Activated T-cell treated with anti-CD3 and anti-CD28 coated beads, Interleukin-2, amount 50 U/mL, for 24 hours (primary cell): ENCODE data around the gene REXO1.

Experiments used
- DNase-seq: peaks from one replicate; pipeline ENCODE4 v3.0.0-alpha.2; 2020
- H3K27ac Mint-ChIP-seq: 2 replicates; pipeline ENCODE4 v1.8.0; 2020; ENCODE audit warnings: mild to moderate bottlenecking, mixed read lengths
- H3K27me3 Mint-ChIP-seq: 2 replicates; pipeline ENCODE4 v1.8.0; 2020; ENCODE audit warnings: mixed read lengths
- H3K36me3 Mint-ChIP-seq: 2 replicates; pipeline ENCODE4 v1.8.0; 2020; ENCODE audit warnings: low read depth, mixed read lengths
- H3K4me1 Mint-ChIP-seq: 2 replicates; pipeline ENCODE4 v1.8.0; 2020; ENCODE audit warnings: low read depth, mixed read lengths
- H3K4me3 Mint-ChIP-seq: 2 replicates; pipeline ENCODE4 v1.8.0; 2020; ENCODE audit warnings: mild to moderate bottlenecking, moderate library complexity, mixed read lengths
- H3K9me3 Mint-ChIP-seq: 2 replicates; pipeline ENCODE4 v1.8.0; 2020; ENCODE audit warnings: mixed read lengths

Gene REXO1

DNA sequence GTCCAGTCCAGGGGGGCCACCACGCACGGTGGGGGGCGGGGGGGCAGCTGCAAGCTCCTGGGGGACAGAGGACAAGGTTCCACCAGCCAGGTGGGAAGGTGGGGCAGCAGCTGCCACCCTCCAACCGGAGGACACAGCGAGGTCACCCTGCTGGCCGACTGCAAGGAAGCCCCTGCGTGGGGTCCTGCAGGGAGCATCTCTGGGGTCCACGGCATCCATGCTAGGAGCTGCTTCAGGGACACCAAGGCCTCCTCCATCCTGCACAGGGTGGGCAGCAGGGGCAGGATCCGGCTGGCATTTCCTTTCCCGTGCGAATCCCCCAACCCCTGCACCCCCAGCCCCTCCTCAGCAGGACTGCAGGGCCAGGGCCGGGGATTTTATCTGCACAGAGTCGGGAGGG is 23.3 kb upstream of the REXO1 start:
- no peaks in the 10 kb centered on the region for H3K27me3 Mint-ChIP-seq

DNA sequence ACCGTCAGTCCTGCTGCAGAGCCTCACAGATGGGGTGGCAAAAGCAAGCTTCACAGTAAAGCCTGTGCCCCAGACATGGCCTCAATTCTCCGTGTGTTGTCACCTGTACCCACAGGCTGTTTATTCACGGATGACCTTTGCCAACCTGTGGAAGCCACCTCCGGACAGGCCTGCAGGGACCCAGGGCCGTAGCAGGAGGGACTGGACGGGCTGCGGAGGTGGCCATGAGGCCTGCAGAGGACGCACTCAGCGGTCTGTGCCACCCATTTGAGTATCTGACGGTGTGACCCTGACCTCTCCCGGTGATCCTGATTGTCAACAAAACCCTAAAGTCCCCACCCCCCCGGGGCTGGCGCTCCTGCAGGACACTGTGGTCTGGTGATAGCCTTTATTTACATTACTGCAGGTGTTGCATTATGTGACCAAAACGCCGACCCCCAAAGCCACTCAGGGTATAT is 22.9 kb upstream of the REXO1 start:
- peaks cover 48% of the 10 kb centered on the region for H3K4me1 Mint-ChIP-seq
- no peak for DNase-seq
- H3K27me3 Mint-ChIP-seq: no peaks in the 10 kb centered on the region
- no peak overlapping the region for H3K4me3 Mint-ChIP-seq
- no peaks in the 10 kb centered on the region for H3K9me3 Mint-ChIP-seq
- H3K27ac Mint-ChIP-seq: peak overlapping the region; percentile 44
- peaks cover 78% of the 10 kb centered on the region for H3K36me3 Mint-ChIP-seq

More for the DNA sequence above, 23.3 kb upstream of the REXO1 start:
- H3K36me3 Mint-ChIP-seq: peaks cover 82% of the 10 kb centered on the region
- H3K4me3 Mint-ChIP-seq: no peak overlapping the region
- H3K4me1 Mint-ChIP-seq: peaks cover 52% of the 10 kb centered on the region
- no peak overlapping the region for H3K27ac Mint-ChIP-seq
- no peaks in the 10 kb centered on the region for H3K9me3 Mint-ChIP-seq
- DNase-seq: no peak

DNA sequence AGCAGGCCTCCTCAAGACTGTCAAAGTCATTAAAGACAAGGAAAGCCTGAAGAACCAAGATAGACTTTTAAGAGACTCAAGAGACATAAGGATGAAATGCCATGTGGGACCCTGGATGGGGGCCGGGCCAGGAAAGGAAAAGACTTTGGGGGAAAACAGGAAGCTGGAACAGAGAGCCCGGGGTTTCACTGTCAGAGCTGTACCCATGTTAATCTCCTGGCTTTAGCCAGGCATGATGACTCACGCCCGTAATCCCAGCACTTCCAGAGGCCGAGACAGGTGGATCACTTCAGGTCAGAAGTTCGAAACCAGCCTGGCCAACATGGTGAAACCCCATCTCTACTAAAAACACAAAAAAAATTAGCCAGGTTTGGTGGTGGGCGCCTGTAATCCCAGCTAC is 20.7 kb upstream of the REXO1 start:
- no peak for DNase-seq
- Mint-ChIP-seq H3K27ac (peak overlapping the region; percentile 64), H3K9me3 (no peaks in the 10 kb centered on the region), H3K4me3 (no peak overlapping the region), H3K4me1 (peaks cover 42% of the 10 kb centered on the region), H3K36me3 (peaks cover 61% of the 10 kb centered on the region), H3K27me3 (no peaks in the 10 kb centered on the region)

DNA sequence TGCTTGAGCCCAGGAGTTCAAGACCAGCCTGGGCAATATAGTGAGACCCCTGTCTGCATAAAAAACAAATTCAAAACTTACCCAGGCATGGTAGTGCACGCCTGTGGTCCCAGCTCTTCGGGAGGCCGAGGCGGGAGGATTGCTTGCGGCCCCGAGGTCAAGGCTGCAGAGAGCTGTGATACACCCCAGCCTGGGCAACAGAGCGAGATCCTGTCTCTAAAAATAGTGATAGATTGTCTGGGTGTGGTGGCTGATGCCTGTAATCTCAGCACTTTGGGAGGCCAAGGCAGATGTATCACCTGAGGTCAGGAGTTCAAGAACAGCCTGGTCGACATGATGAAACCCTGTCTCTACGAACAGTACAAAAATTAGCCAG is 19.1 kb upstream of the REXO1 start:
- Mint-ChIP-seq H3K4me3 (no peak overlapping the region), H3K27me3 (no peaks in the 10 kb centered on the region), H3K27ac (peak overlapping the region; percentile 46), H3K4me1 (peaks cover 30% of the 10 kb centered on the region), H3K36me3 (peaks cover 50% of the 10 kb centered on the region), H3K9me3 (no peaks in the 10 kb centered on the region)
- DNase-seq: no peak

DNA sequence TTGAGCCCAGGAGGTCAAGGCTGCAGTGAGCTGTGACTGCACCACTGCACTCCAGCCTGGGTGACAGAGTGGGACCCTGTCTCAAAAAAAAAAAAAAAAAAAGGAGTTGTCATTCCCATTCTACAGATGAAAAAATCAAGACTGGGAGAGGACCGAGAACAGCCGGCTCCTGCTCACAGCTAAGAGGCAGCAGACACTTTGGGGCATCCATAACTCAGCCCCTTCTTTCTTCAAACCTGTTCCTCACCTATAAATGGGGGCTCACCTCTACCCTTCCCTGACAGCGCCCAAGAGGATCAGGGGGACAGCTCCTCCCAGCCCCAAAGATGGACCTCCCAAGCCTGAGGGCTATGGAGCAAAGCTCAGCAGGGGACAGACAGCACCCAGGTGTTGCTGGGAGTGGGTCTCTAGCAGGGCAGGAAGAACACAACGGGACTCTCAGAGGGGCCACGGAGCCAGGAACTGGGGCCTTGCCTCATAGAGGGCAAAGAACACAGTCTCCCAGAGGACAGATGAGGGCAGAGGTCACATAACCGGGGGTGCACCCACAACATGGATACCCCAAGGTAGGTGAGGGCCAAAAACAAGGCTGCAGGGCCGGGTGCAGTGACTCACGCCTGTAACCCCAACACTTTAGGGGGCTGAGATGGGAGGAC is 18.5 kb upstream of the REXO1 start:
- no peak for DNase-seq
- peaks cover 48% of the 10 kb centered on the region for H3K36me3 Mint-ChIP-seq
- H3K27me3 Mint-ChIP-seq: no peaks in the 10 kb centered on the region
- H3K4me1 Mint-ChIP-seq: peaks cover 30% of the 10 kb centered on the region
- H3K4me3 Mint-ChIP-seq: no peak overlapping the region
- peak overlapping the region; percentile 46 for H3K27ac Mint-ChIP-seq
- H3K9me3 Mint-ChIP-seq: no peaks in the 10 kb centered on the region

DNA sequence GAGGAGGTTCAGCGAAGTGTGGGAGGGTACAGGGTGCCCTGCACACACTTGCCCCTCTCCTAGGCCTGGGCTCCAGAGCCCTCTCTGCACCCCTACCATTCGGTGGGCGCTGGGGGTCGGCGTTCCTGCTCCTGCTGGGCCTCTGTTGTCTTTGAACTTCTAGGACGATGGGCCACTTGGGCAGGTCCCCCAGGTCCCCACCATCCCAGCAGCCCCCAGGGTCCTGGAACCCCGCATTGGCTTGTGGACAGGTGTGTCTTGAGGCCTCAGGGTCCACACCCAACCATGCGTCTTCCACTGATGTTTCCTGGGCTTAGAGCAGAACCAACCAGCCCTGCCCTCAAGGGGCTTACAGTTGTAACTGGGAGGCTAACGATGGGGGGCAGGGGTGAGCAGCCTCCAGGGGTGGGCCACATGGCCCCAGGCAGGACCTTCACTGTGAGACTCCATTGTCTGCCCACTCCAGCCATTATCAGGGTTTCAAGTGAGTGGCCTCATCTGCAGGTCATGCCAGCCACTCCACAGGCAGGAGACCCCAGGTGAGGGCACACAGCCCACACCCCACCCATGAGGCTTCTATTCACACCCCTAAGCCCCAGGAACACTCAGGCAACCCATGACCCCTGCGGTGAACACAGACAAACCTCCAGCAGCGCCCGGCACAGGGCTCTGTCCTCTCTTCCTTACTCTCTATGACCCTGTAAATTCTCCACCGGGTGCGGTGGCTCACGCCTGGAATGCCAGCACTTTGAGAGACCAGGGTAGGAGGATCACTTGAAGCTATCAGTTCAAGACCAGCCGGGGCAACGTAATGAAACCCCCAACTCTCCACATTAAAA is 17.1 kb upstream of the REXO1 start:
- DNase-seq: no peak
- H3K36me3 Mint-ChIP-seq: peaks cover 44% of the 10 kb centered on the region

DNA sequence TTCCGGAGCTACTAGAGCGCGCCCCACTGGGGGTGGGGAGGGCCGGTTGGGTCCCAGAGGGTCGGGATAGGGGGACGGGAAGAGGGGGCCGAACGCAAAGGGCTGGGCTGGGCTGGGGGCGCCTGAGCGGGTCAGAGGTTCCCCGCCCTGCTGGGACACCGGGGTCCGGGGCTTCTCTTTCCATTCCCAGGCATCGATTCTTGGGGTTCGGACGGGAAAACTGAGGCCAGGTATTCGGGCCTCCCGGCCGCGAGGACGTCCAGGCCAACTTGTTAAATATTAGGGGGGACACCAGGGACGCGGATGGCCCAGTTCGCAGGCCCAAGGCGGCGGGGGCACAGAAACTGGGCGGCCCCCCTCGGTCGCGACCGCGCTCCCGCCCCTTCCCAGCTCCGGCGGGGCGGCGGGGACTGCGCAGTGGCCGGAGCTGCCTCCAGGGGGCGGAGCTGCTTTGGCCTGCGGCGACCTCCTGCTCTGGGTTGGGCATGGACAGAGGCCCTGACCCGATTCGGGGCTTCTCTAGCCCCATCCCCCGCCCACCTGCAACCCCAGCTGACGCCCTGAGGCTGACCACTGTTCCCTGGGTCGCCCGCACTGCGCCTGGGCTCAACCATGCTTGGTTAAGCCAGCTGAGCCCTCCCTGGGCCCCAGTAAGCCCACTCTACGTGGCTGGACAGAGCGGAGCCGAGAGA is 16.3 kb upstream of the REXO1 start:
- Mint-ChIP-seq H3K36me3 (peaks cover 40% of the 10 kb centered on the region), H3K27ac (peak overlapping the region; percentile 94), H3K9me3 (no peaks in the 10 kb centered on the region), H3K4me1 (peaks cover 44% of the 10 kb centered on the region), H3K27me3 (no peaks in the 10 kb centered on the region), H3K4me3 (peak overlapping the region; percentile 80)
- DNase-seq: peak; percentile 83

More for the DNA sequence above, 17.1 kb upstream of the REXO1 start:
- H3K9me3 Mint-ChIP-seq: no peaks in the 10 kb centered on the region
- no peaks in the 10 kb centered on the region for H3K27me3 Mint-ChIP-seq
- H3K4me3 Mint-ChIP-seq: peak overlapping the region; percentile 80
- H3K27ac Mint-ChIP-seq: peak overlapping the region; percentile 87
- H3K4me1 Mint-ChIP-seq: peaks cover 41% of the 10 kb centered on the region

DNA sequence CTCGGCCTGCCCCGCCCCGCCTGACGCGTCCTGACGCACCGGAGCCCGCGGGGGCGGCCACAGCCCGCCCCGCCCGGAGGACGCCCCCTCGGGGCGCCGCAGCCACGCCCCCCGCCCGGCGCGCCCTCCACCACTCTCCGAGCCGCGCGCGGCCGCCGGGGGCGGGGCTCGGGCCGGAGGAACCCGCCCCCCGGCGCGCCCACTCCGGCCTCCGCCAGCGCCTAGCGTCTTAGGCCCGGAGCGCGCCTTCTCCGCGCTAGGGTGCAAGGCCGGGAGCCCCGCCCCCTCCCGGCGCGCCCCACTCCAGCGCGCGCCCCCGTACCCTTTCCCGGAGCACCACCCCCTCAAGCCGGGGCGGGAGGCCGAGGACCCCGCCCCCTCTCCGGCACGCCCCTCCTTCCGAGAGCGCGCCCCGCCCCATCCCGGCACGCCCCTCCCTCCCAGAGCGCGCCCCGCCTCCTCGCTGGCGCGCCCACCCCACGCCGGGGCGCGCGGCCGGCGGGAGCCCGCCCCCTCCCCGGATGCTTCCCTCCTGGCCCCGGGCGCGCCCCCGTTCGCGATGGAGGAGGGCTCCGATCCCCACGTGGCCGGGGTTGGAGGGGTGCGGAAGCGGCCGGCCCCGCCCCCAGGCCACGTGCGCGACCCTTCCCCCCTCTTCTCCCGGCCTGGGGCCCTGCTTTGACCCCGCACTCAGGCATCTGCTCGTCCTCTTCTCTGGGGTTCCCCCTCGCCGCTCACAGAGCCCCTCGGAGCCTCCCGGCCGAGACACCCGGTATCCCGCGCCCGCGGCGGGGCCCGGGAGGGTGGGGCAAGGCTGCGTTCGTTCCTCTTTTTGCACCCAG is 15.6 kb upstream of the REXO1 start:
- Mint-ChIP-seq H3K27ac (peak overlapping the region; percentile 94), H3K9me3 (no peaks in the 10 kb centered on the region), H3K27me3 (no peaks in the 10 kb centered on the region), H3K36me3 (peaks cover 35% of the 10 kb centered on the region), H3K4me3 (peak overlapping the region; percentile 80), H3K4me1 (peaks cover 44% of the 10 kb centered on the region)
- DNase-seq: peak; percentile 96

DNA sequence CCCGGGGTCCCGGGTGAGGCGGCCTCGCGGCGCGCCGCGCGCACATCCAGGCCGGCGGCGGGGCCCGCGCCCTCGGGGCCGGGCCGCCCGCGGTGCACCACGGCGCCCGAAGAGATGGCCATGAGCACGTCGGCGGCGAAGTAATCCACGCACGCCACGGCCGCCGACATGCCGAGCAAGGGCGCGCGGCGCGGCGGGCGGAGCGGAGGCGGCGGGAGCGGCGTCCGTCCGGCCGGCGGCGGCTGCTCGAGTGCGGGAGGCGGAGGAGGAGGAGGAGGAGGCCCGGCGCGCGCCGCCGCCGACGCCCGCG is 15.0 kb upstream of the REXO1 start, which contains the start of gene KLF16:
Gene KLF16 (minus strand): TSS at position 252 of the 310 bp plus-strand sequence. CDS start 82 bp downstream, at position 170.
- DNase-seq: no peak
- H3K4me3 Mint-ChIP-seq: peak within 1 kb of the TSS; percentile 95
- H3K27me3 Mint-ChIP-seq: no peaks in the 10 kb centered on the region
- H3K9me3 Mint-ChIP-seq: no peaks in the 10 kb centered on the region
- peaks cover 31% of the 10 kb centered on the region for H3K36me3 Mint-ChIP-seq
- H3K27ac Mint-ChIP-seq: peak within 1 kb of the TSS; percentile 96
- H3K4me1 Mint-ChIP-seq: peaks cover 47% of the 10 kb centered on the region

DNA sequence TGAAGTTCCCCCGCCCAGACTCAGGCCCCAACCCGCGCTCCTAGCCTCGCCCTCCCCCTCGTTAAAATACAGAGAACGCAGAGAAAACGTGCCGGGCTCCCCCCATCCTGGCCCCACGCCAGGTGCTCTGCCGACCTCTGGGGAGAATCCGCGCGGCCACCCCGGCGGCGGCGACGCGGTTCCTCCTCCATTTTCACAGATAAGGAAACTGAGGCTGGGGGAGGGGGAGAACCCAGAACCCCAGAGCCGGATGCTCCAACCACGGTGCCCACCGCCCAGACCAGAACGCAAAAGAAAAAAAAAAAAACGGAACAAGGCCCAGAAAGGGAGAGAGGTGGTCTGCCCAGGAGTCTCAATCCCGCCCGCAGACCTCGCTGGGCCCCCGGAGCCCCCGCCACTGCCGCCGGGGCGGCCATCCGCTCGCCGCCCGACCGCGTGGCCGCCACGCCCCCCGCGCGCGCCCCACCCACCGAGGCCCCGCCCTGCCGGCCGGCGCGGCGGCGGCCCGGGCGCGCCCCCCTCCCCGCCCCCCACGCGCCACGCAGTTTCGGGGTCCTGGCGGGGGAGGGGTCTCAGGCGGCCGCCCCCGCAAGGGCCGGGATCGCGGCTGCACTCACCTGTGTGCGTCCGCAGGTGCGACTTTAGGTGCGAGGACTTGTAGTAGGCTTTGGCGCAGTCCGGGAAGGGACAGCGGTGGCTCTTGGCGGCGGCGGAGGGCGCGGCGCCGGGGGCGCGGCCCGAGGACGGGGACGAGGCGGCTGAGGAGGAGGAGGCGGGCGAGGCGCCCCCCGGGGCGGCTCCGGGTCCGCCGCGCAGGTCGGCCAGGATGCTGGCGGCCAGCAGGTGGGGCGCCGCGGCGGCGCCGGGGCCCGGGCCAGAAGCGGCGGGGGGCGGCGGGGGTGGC is 14.4 kb upstream of the REXO1 start:
- no peaks in the 10 kb centered on the region for H3K27me3 Mint-ChIP-seq
- peaks cover 26% of the 10 kb centered on the region for H3K36me3 Mint-ChIP-seq
- H3K27ac Mint-ChIP-seq: peak overlapping the region; percentile 96
- H3K4me3 Mint-ChIP-seq: peak overlapping the region; percentile 95
- peak; percentile 79 for DNase-seq
- H3K4me1 Mint-ChIP-seq: peaks cover 46% of the 10 kb centered on the region
- no peaks in the 10 kb centered on the region for H3K9me3 Mint-ChIP-seq

DNA sequence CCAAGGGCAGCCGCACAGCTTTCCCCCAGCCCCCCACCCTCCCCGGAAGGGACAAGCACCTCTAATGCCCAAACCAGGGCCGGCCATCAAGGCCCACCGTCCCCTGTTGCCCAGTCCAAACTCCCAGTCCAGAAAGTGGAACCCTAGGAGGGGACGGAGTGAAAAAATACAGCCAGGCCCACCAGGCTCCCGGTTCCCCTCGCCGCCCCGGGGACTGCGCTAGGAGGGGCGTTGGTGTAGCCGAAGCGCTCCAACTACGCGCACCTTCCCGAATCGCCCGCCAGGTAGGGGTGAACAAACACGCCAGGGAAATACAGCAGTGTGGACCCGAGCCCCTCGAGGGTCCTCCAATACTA is 13.8 kb upstream of the REXO1 start:
- Mint-ChIP-seq H3K27me3 (no peaks in the 10 kb centered on the region), H3K36me3 (peaks cover 20% of the 10 kb centered on the region), H3K4me1 (peaks cover 51% of the 10 kb centered on the region), H3K4me3 (peak overlapping the region; percentile 95), H3K27ac (peak overlapping the region; percentile 96), H3K9me3 (no peaks in the 10 kb centered on the region)
- DNase-seq: no peak

DNA sequence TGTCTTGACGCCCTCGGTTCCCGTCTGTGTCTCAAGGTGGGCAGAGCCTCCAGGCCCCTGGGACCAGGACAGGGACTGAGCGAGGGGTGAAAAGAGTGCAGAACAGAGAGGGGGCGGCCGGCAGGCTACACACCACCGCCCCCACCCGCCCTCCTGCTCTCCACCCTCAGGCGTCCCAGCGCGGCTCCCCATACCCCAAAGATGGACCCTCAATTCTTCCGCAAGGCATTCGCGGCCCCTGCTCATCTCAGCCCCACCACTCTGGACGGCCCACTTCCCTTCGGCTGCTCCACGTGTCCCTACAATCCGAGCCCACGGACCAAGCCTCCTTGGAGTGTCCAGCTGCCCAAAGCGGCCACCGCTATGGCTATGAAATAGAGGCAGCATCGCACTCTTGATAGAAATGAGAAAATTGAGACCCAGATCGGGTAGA is 13.3 kb upstream of the REXO1 start:
- H3K27me3 Mint-ChIP-seq: no peaks in the 10 kb centered on the region
- peaks cover 17% of the 10 kb centered on the region for H3K36me3 Mint-ChIP-seq
- H3K27ac Mint-ChIP-seq: peak overlapping the region; percentile 96
- H3K9me3 Mint-ChIP-seq: no peaks in the 10 kb centered on the region
- H3K4me3 Mint-ChIP-seq: peak overlapping the region; percentile 95
- no peak for DNase-seq
- H3K4me1 Mint-ChIP-seq: peaks cover 48% of the 10 kb centered on the region

DNA sequence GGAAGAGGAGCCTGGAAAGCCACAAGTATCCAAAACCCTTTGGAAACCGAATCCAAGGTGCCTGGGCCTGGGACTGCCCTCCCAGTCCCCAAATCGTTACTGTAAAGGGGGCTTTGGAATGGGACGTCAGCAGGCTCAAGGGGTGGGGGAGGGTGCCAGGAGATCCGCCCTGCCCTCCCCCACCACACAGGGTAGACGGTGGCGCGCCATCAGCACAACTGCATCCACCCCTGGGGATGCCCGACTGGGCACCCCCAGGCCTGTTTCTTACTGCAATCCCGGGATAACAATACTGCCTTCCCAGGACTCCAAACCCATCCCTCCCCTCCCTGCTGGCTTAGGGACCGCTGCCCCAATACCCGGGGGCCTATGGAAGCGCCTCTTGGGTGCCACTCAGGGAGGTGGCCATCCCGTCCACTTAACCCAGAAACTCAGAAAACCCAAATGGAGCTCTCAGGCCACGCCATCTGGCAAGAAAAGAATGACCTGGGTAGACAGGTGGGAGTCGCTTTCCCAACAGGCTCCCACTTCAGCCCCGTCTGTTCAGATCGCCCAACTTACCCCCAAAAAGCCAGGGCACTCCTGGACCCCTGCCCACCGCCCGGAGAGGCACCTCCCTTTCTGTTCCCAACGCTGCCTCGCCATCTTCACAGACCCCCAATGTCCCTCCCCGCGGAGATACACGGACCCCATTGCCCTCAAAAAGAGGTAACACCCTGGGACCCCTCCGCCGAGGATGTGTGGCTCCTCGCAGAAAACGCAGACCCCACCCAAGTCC is 12.7 kb upstream of the REXO1 start:
- no peaks in the 10 kb centered on the region for H3K9me3 Mint-ChIP-seq
- H3K36me3 Mint-ChIP-seq: peaks cover 17% of the 10 kb centered on the region
- no peaks in the 10 kb centered on the region for H3K27me3 Mint-ChIP-seq
- H3K27ac Mint-ChIP-seq: peak overlapping the region; percentile 96
- DNase-seq: no peak
- peaks cover 54% of the 10 kb centered on the region for H3K4me1 Mint-ChIP-seq
- peak overlapping the region; percentile 95 for H3K4me3 Mint-ChIP-seq
